Measurements from ENCODE around the gene SLC22A2. TPM values are rescaled to one million over a fixed set of nuclear protein-coding genes. Genes with fewer than 3 reads are reported as not detected.
"Not testable (repeated sequence)": the region's sequence is repeated elsewhere in the genome, so short reads cannot be mapped to it uniquely, and the experiment has no call there.

Gene SLC22A2
- total RNA-seq, 1 donor from 2014 or later, result not detected

DNA sequence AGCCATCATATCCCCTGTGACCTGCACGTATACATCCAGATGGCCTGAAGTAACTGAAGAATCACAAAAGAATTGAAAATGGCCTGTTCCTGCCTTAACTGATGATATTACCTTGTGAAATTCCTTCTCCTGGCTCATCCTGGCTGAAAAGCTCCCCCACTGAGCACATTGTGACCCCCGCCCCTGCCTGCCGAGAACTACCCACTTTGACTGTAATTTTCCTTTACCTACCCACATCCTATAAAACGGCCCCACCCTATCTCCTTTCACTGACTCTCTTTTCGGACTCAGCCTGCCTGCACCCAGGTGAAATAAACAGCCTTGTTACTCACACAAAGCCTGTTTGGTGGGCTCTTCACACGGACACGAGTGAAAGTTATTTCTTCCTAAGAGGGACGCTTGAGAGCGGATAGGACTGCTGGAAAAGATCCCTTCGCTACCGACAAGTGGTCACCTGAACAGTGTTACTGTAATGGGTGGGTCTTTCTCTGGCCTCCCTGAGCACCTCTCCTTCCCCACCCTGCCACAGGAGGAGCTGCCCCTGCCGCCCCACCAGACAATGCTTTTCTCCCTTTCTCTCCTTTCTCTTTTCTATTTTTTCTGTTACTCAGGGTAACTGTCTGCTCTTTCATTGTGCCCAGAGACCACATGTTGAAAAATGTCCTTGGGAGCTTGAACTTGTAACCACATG is 24.5 kb downstream of the SLC22A2 start:
- not testable (repeated sequence) for H3K4me3 Mint-ChIP-seq (ENCODE audit: unreplicated experiment); DNase-seq (ENCODE audit: low read depth); H2AFZ ChIP-seq (ENCODE audit: low read depth, low read length); H3K9ac ChIP-seq (ENCODE audit: low read length); H3K27ac Mint-ChIP-seq (ENCODE audit: unreplicated experiment); H3K36me3 Mint-ChIP-seq (ENCODE audit: low read depth, unreplicated experiment); H3K4me1 ChIP-seq (ENCODE audit: insufficient read depth, low read length); H3K27me3 ChIP-seq (ENCODE audit: insufficient read depth, low read length); H3K36me3 ChIP-seq (ENCODE audit: insufficient read depth, low read length); H3K79me2 ChIP-seq (ENCODE audit: insufficient read depth, low read length); H3K27ac ChIP-seq (ENCODE audit: low read depth, low read length); H3K9me3 ChIP-seq (ENCODE audit: insufficient read depth, low read depth, low read length); FAIRE-seq; H3K27me3 Mint-ChIP-seq (ENCODE audit: low read depth, unreplicated experiment); H3K4me2 ChIP-seq (ENCODE audit: low read length); H4K20me1 ChIP-seq (ENCODE audit: insufficient read depth, low read length); H3K4me3 ChIP-seq (ENCODE audit: insufficient read depth, low read depth, low read length)
- H3K4me1 Mint-ChIP-seq (ENCODE audit: low read depth, unreplicated experiment), result peaks cover 17% of the 10 kb centered on the region
- H3K9me3 Mint-ChIP-seq (ENCODE audit: unreplicated experiment), result peaks cover 16% of the 10 kb centered on the region

GRCh38 chr6:160227769-160228161 is 30.9 kb downstream of the SLC22A2 start:
- H3K4me1 Mint-ChIP-seq (ENCODE audit: low read depth, unreplicated experiment), result peaks cover 23% of the 10 kb centered on the region
- Histone ChIP-seq H3K9me3 (ENCODE audit: insufficient read depth, low read depth, low read length) (no peaks in the 10 kb centered on the region), H3K9ac (ENCODE audit: low read length) (no peak overlapping the region), H3K4me2 (ENCODE audit: low read length) (no peak overlapping the region), H3K27ac (ENCODE audit: low read depth, low read length) (no peak overlapping the region), H2AFZ (ENCODE audit: low read depth, low read length) (no peak overlapping the region), H3K79me2 (ENCODE audit: insufficient read depth, low read length) (no peaks in the 10 kb centered on the region), H3K4me1 (ENCODE audit: insufficient read depth, low read length) (peaks cover 3% of the 10 kb centered on the region), H3K4me3 (ENCODE audit: insufficient read depth, low read depth, low read length) (no peak overlapping the region), H4K20me1 (ENCODE audit: insufficient read depth, low read length) (no peaks in the 10 kb centered on the region), H3K27me3 (ENCODE audit: insufficient read depth, low read length) (no peaks in the 10 kb centered on the region), H3K36me3 (ENCODE audit: insufficient read depth, low read length) (no peaks in the 10 kb centered on the region)
- no peaks in the 10 kb centered on the region for H3K27me3 Mint-ChIP-seq (ENCODE audit: low read depth, unreplicated experiment)
- H3K36me3 Mint-ChIP-seq (ENCODE audit: low read depth, unreplicated experiment), result no peaks in the 10 kb centered on the region
- H3K4me3 Mint-ChIP-seq (ENCODE audit: unreplicated experiment), result no peak overlapping the region
- H3K27ac Mint-ChIP-seq (ENCODE audit: unreplicated experiment), result peak overlapping the region; percentile 92
- TF ChIP-seq EZH2 (IDR thresholded peaks at IDR 0.05; ENCODE audit: insufficient read depth, low read length), result no peak
- TF ChIP-seq, protein P1, sequence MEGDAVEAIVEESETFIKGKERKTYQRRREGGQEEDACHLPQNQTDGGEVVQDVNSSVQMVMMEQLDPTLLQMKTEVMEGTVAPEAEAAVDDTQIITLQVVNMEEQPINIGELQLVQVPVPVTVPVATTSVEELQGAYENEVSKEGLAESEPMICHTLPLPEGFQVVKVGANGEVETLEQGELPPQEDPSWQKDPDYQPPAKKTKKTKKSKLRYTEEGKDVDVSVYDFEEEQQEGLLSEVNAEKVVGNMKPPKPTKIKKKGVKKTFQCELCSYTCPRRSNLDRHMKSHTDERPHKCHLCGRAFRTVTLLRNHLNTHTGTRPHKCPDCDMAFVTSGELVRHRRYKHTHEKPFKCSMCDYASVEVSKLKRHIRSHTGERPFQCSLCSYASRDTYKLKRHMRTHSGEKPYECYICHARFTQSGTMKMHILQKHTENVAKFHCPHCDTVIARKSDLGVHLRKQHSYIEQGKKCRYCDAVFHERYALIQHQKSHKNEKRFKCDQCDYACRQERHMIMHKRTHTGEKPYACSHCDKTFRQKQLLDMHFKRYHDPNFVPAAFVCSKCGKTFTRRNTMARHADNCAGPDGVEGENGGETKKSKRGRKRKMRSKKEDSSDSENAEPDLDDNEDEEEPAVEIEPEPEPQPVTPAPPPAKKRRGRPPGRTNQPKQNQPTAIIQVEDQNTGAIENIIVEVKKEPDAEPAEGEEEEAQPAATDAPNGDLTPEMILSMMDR (IDR thresholded peaks at IDR 0.05; ENCODE audit: insufficient read depth, low read depth, low read length), result no peak
- no peak for FAIRE-seq
- peaks cover 18% of the 10 kb centered on the region for H3K9me3 Mint-ChIP-seq (ENCODE audit: unreplicated experiment)
- DNase-seq (ENCODE audit: low read depth), result no peak

DNA sequence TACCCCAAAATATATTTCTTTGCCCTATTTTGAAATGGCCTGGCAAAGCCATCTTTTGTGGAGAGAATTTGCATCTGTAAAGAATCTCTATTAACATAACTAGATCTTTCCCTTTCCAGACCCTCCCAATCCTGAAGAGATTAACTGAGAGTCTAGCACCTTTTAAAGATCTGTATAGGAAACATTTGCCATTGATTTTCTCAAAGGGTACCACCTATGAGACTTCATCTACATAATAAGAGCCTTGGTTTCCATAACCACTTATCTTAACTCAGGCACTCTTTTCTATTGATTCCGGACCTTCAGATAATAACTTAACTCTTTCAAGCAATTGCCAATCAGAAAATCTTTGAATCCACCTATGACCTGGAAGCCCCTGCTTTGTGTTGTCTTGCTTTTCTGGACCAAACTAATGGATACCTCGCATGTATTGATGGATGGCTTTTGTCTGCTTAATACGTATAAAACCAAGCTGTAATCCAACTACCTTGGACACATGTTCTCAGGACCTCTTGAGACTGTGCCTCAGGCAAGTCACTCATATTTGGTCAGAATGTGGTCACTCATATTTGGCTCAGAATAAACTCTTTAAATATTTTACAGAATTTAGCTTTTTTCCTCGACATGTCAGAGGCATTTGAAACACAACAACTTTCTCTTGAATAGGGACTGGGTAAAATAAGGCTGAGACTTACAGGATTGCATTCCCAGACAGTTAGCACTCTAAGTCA is 31.4 kb downstream of the SLC22A2 start:
- Histone ChIP-seq H2AFZ (ENCODE audit: low read depth, low read length) (no peak overlapping the region), H3K4me1 (ENCODE audit: insufficient read depth, low read length) (peaks cover 3% of the 10 kb centered on the region), H3K36me3 (ENCODE audit: insufficient read depth, low read length) (no peaks in the 10 kb centered on the region), H3K27ac (ENCODE audit: low read depth, low read length) (no peak overlapping the region), H3K79me2 (ENCODE audit: insufficient read depth, low read length) (no peaks in the 10 kb centered on the region), H3K4me2 (ENCODE audit: low read length) (no peak overlapping the region), H3K9me3 (ENCODE audit: insufficient read depth, low read depth, low read length) (no peaks in the 10 kb centered on the region), H3K9ac (ENCODE audit: low read length) (no peak overlapping the region), H4K20me1 (ENCODE audit: insufficient read depth, low read length) (no peaks in the 10 kb centered on the region), H3K27me3 (ENCODE audit: insufficient read depth, low read length) (no peaks in the 10 kb centered on the region), H3K4me3 (ENCODE audit: insufficient read depth, low read depth, low read length) (no peak overlapping the region)
- no peaks in the 10 kb centered on the region for H3K36me3 Mint-ChIP-seq (ENCODE audit: low read depth, unreplicated experiment)
- FAIRE-seq (no peak), DNase-seq (ENCODE audit: low read depth) (no peak)
- peak overlapping the region; percentile 92 for H3K27ac Mint-ChIP-seq (ENCODE audit: unreplicated experiment)
- H3K27me3 Mint-ChIP-seq (ENCODE audit: low read depth, unreplicated experiment), result no peaks in the 10 kb centered on the region
- H3K4me3 Mint-ChIP-seq (ENCODE audit: unreplicated experiment), result no peak overlapping the region
- peaks cover 23% of the 10 kb centered on the region for H3K4me1 Mint-ChIP-seq (ENCODE audit: low read depth, unreplicated experiment)
- peaks cover 18% of the 10 kb centered on the region for H3K9me3 Mint-ChIP-seq (ENCODE audit: unreplicated experiment)
- TF ChIP-seq EZH2 (IDR thresholded peaks at IDR 0.05; ENCODE audit: insufficient read depth, low read length), result no peak
- TF ChIP-seq, protein P1 (IDR thresholded peaks at IDR 0.05; ENCODE audit: insufficient read depth, low read depth, low read length), result no peak

Data from astrocyte (in vitro differentiated cells and primary cell).